ENCODE measurements around the gene ELK3. TPM values are rescaled to one million over a fixed set of nuclear protein-coding genes. Genes with fewer than 3 reads are reported as not detected.

ELK3 gene
- polyA plus RNA-seq, 1 of the 3 experiments (the other 2 are of a cell fraction) = 33.8 TPM

DNA sequence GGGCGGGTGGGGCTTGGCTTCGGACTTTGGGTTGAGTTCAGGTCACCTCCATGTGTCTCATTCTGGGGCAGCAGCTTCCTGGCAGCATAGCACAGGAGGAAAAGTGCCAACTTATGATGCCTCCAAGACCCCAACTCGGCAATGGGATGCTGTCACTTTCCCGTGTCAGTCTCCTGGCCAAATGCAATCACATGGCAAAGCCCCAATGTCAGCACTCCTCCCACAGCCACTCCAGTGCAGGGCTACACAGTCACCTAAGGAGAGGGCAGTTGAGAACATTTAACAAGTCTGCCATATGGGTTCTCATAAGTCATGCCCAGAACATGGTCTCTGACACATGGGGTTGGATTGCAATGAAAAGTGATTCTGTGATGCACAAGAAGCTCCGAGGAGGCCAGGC is 26.7 kb downstream of the ELK3 start:
- ChIA-PET POLR2A (no interaction called here), CTCF (interaction anchor here (1.2 to 1.6 kb wide), 3 partner anchors 18 to 296 kb away, joined by 3 to 4 read pairs (median 3); no protein-coding TSS in a partner anchor)
- Histone ChIP-seq H3K4me1 (ENCODE audit: control insufficient read depth in 1 of 2, insufficient read depth in 2 of 2, low read depth in 1 of 2, low read length in 1 of 2) (peaks cover 19 to 25% of the 10 kb centered on the region in 2 experiments), H3K9me3 (no peaks in the 10 kb centered on the region), H3K27me3 (ENCODE audit: insufficient read depth) (no peaks in the 10 kb centered on the region), H3K27ac (ENCODE audit: low read depth in 2 of 2, low read length in 1 of 2) (peak overlapping the region in 1 of 2 experiments; percentile 97; a peak in 2 of 4 replicates), H3K9ac (peak overlapping the region; percentile 71; the same call in 1 of the 2 replicates), H3K4me2 (peak overlapping the region; percentile 72), H3F3A (replicated peaks; ENCODE audit: insufficient read depth) (peaks cover 19% of the 10 kb centered on the region), H3K79me2 (ENCODE audit: insufficient read depth) (peaks cover 88% of the 10 kb centered on the region), H3K4me3 (ENCODE audit: low read depth in 2 of 2, low read length in 1 of 2) (no peak overlapping the region), H3K36me3 (replicated peaks in 1 of 2; ENCODE audit: control insufficient read depth in 1 of 2, insufficient read depth in 2 of 2, low read length in 1 of 2) (peaks cover 15 to 32% of the 10 kb centered on the region in 2 experiments), H2AFZ (ENCODE audit: low read depth) (no peak overlapping the region), H3K9me2 (no peaks in the 10 kb centered on the region), H4K20me1 (ENCODE audit: insufficient read depth) (peaks cover 2% of the 10 kb centered on the region; the same call in 1 of the 2 replicates)
- 70% methylated on average over 5 of the region's 5 CpGs for WGBS (ENCODE audit: low lambda C conversion rate)
- TF ChIP-seq NFIC (IDR thresholded peaks at IDR 0.05; ENCODE audit: borderline replicate concordance) (0 out of 2 replicates have a peak, but pooled peaks have one; percentile 16), TCF12 (IDR thresholded peaks at IDR 0.05) (no peak; the same call in 1 of the 2 replicates)
- no peak for DNase-seq

DNA sequence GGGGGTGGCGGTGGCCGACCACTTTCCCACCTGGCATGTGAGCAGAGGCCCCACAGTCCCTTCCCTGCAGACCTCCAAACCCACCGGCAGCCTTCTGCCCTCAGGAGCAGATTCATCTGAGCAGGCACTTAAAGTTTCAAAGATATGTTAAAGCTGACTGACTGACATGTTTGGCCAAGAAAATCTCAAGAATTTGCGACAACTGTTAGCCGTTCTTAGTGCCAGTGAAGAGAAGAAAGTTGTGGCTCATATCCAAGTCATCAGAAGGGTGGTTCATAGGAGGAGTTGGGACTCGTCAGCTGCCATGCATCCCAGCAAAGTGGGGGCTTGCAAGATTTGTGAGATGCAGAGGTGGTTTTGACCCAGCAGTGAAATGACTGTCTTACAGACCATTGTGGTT is 27.2 kb downstream of the ELK3 start:
- WGBS (ENCODE audit: low lambda C conversion rate) = 93% methylated on average over 5 of the region's 6 CpGs
- H3K4me2 ChIP-seq = no peak overlapping the region; the same call in 1 of the 2 replicates
- H3F3A ChIP-seq (replicated peaks; ENCODE audit: insufficient read depth) = peaks cover 19% of the 10 kb centered on the region
- no peaks in the 10 kb centered on the region for H3K27me3 ChIP-seq (ENCODE audit: insufficient read depth)
- H3K9ac ChIP-seq = no peak overlapping the region
- no peak for DNase-seq
- H3K9me2 ChIP-seq = no peaks in the 10 kb centered on the region
- H3K9me3 ChIP-seq = no peaks in the 10 kb centered on the region
- ChIA-PET CTCF (interaction anchor here (0.6 to 1.6 kb wide), 4 partner anchors 18 to 248 kb away, joined by 3 to 4 read pairs (median 3); no protein-coding TSS in a partner anchor), POLR2A (no interaction called here)
- H3K4me1 ChIP-seq (ENCODE audit: control insufficient read depth in 1 of 2, insufficient read depth in 2 of 2, low read depth in 1 of 2, low read length in 1 of 2) = peaks cover 19 to 25% of the 10 kb centered on the region in 2 experiments
- H3K27ac ChIP-seq (ENCODE audit: low read depth in 2 of 2, low read length in 1 of 2) = peak overlapping the region in 1 of 2 experiments; percentile 97; a peak in 2 of 4 replicates
- H3K4me3 ChIP-seq (ENCODE audit: low read depth in 2 of 2, low read length in 1 of 2) = no peak overlapping the region
- no peak overlapping the region for H2AFZ ChIP-seq (ENCODE audit: low read depth)
- peaks cover 88% of the 10 kb centered on the region for H3K79me2 ChIP-seq (ENCODE audit: insufficient read depth)
- H3K36me3 ChIP-seq (replicated peaks in 1 of 2; ENCODE audit: control insufficient read depth in 1 of 2, insufficient read depth in 2 of 2, low read length in 1 of 2) = peaks cover 16 to 29% of the 10 kb centered on the region in 2 experiments
- 0 out of 2 replicates have a peak, but pooled peaks cover 4% of the 10 kb centered on the region for H4K20me1 ChIP-seq (ENCODE audit: insufficient read depth)
- no peak for TF ChIP-seq POLR2AphosphoS5 (IDR thresholded peaks at IDR 0.05; ENCODE audit: low read depth, low read length)
- TF ChIP-seq, protein P1, sequence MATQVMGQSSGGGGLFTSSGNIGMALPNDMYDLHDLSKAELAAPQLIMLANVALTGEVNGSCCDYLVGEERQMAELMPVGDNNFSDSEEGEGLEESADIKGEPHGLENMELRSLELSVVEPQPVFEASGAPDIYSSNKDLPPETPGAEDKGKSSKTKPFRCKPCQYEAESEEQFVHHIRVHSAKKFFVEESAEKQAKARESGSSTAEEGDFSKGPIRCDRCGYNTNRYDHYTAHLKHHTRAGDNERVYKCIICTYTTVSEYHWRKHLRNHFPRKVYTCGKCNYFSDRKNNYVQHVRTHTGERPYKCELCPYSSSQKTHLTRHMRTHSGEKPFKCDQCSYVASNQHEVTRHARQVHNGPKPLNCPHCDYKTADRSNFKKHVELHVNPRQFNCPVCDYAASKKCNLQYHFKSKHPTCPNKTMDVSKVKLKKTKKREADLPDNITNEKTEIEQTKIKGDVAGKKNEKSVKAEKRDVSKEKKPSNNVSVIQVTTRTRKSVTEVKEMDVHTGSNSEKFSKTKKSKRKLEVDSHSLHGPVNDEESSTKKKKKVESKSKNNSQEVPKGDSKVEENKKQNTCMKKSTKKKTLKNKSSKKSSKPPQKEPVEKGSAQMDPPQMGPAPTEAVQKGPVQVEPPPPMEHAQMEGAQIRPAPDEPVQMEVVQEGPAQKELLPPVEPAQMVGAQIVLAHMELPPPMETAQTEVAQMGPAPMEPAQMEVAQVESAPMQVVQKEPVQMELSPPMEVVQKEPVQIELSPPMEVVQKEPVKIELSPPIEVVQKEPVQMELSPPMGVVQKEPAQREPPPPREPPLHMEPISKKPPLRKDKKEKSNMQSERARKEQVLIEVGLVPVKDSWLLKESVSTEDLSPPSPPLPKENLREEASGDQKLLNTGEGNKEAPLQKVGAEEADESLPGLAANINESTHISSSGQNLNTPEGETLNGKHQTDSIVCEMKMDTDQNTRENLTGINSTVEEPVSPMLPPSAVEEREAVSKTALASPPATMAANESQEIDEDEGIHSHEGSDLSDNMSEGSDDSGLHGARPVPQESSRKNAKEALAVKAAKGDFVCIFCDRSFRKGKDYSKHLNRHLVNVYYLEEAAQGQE (IDR thresholded peaks at IDR 0.05; ENCODE audit: low read depth, low read length) = no peak
- TF ChIP-seq TEAD4 (IDR thresholded peaks at IDR 0.05; ENCODE audit: borderline replicate concordance, insufficient read depth) = no peak
- no peak for TF ChIP-seq FOXM1 (IDR thresholded peaks at IDR 0.05; ENCODE audit: low read depth)
- TF ChIP-seq, protein P2, sequence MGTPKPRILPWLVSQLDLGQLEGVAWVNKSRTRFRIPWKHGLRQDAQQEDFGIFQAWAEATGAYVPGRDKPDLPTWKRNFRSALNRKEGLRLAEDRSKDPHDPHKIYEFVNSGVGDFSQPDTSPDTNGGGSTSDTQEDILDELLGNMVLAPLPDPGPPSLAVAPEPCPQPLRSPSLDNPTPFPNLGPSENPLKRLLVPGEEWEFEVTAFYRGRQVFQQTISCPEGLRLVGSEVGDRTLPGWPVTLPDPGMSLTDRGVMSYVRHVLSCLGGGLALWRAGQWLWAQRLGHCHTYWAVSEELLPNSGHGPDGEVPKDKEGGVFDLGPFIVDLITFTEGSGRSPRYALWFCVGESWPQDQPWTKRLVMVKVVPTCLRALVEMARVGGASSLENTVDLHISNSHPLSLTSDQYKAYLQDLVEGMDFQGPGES (IDR thresholded peaks at IDR 0.05; ENCODE audit: low read depth, low read length) = no peak
- TF ChIP-seq RAD21 (IDR thresholded peaks at IDR 0.05; ENCODE audit: low read length) = no peak
- TF ChIP-seq TAF1 (IDR thresholded peaks at IDR 0.05; ENCODE audit: borderline replicate concordance, low read depth, low read length) = no peak
- TF ChIP-seq FOXJ3 (CRISPR knock-in tag; IDR thresholded peaks at IDR 0.05) = no peak
- no peak for TF ChIP-seq RCOR1 (IDR thresholded peaks at IDR 0.05; ENCODE audit: low read length)
- no peak for TF ChIP-seq SMC3 (IDR thresholded peaks at IDR 0.05; ENCODE audit: low read depth, low read length)
- no peak for TF ChIP-seq MXI1 (IDR thresholded peaks at IDR 0.05; ENCODE audit: low read depth, low read length)
- TF ChIP-seq, protein P3, sequence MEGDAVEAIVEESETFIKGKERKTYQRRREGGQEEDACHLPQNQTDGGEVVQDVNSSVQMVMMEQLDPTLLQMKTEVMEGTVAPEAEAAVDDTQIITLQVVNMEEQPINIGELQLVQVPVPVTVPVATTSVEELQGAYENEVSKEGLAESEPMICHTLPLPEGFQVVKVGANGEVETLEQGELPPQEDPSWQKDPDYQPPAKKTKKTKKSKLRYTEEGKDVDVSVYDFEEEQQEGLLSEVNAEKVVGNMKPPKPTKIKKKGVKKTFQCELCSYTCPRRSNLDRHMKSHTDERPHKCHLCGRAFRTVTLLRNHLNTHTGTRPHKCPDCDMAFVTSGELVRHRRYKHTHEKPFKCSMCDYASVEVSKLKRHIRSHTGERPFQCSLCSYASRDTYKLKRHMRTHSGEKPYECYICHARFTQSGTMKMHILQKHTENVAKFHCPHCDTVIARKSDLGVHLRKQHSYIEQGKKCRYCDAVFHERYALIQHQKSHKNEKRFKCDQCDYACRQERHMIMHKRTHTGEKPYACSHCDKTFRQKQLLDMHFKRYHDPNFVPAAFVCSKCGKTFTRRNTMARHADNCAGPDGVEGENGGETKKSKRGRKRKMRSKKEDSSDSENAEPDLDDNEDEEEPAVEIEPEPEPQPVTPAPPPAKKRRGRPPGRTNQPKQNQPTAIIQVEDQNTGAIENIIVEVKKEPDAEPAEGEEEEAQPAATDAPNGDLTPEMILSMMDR (IDR thresholded peaks at IDR 0.05) = no peak
- no peak for TF ChIP-seq GATA2 (CRISPR knock-in tag; IDR thresholded peaks at IDR 0.05)
- no peak for TF ChIP-seq TCF12 (IDR thresholded peaks at IDR 0.05)
- TF ChIP-seq, protein P4, sequence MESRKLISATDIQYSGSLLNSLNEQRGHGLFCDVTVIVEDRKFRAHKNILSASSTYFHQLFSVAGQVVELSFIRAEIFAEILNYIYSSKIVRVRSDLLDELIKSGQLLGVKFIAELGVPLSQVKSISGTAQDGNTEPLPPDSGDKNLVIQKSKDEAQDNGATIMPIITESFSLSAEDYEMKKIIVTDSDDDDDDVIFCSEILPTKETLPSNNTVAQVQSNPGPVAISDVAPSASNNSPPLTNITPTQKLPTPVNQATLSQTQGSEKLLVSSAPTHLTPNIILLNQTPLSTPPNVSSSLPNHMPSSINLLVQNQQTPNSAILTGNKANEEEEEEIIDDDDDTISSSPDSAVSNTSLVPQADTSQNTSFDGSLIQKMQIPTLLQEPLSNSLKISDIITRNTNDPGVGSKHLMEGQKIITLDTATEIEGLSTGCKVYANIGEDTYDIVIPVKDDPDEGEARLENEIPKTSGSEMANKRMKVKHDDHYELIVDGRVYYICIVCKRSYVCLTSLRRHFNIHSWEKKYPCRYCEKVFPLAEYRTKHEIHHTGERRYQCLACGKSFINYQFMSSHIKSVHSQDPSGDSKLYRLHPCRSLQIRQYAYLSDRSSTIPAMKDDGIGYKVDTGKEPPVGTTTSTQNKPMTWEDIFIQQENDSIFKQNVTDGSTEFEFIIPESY (IDR thresholded peaks at IDR 0.05; ENCODE audit: borderline replicate concordance, low read depth) = no peak
- TF ChIP-seq, protein P5, sequence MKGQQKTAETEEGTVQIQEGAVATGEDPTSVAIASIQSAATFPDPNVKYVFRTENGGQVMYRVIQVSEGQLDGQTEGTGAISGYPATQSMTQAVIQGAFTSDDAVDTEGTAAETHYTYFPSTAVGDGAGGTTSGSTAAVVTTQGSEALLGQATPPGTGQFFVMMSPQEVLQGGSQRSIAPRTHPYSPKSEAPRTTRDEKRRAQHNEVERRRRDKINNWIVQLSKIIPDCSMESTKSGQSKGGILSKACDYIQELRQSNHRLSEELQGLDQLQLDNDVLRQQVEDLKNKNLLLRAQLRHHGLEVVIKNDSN (IDR thresholded peaks at IDR 0.05; ENCODE audit: borderline replicate concordance, low read depth) = no peak

All from SK-N-SH (cell line).